Activated T-helper 17 cell treated with anti-CD3 and anti-CD28 coated beads, Interleukin-2, amount 50 U/mL, for 72 hours (primary cell): ENCODE data around the gene AP3D1. TPM values are rescaled to one million over a fixed set of nuclear protein-coding genes. Genes with fewer than 3 reads are reported as not detected.

ENCODE experiments used
- ATAC-seq: fragments of 150-1000 bp; cut with Tn5 transposase; replicated peaks from 2 replicates; pipeline ENCODE4 v1.10.0; 2021; ENCODE audit warnings: mild to moderate bottlenecking, moderate library complexity
- H3K27ac Mint-ChIP-seq: one replicate; pipeline ENCODE4 v1.8.0; 2022; ENCODE audit warnings: mixed read lengths
- H3K27me3 Mint-ChIP-seq: one replicate; pipeline ENCODE4 v1.8.0; 2022; ENCODE audit warnings: mixed read lengths
- H3K36me3 Mint-ChIP-seq: one replicate; pipeline ENCODE4 v1.8.0; 2022; ENCODE audit warnings: low read depth, mild to moderate bottlenecking, mixed read lengths
- H3K4me1 Mint-ChIP-seq: one replicate; pipeline ENCODE4 v1.8.0; 2022; ENCODE audit warnings: mixed read lengths
- H3K4me3 Mint-ChIP-seq: one replicate; pipeline ENCODE4 v1.8.0; 2022; ENCODE audit warnings: mild to moderate bottlenecking, mixed read lengths
- H3K9me3 Mint-ChIP-seq: one replicate; pipeline ENCODE4 v1.8.0; 2022; ENCODE audit warnings: mixed read lengths
- total RNA-seq, 2 donors: library from RNA; stranded (reverse); gene quantifications; one replicate each; pipeline ENCODE4 v1.2.3, GENCODE V29; 2022

The AP3D1 gene
- total RNA-seq, 2 donors from 2014 or later: 83.6 to 108 TPM

- H3K4me1 Mint-ChIP-seq: peaks cover 26% of the 10 kb centered on the region
These were observed 22.0 kb upstream of the AP3D1 start for GRCh38 chr19:2173388-2173766.

GRCh38 chr19:2171349-2172145, 20.2 kb upstream of the AP3D1 start:
- Mint-ChIP-seq H3K36me3 (peaks cover 68% of the 10 kb centered on the region), H3K4me1 (peaks cover 32% of the 10 kb centered on the region)

More at GRCh38 chr19:2173388-2173766, 22.0 kb upstream of the AP3D1 start:
- no peak for ATAC-seq
- Mint-ChIP-seq H3K4me3 (no peak overlapping the region), H3K9me3 (no peaks in the 10 kb centered on the region), H3K27me3 (no peaks in the 10 kb centered on the region), H3K36me3 (peaks cover 58% of the 10 kb centered on the region), H3K27ac (no peak overlapping the region)

GRCh38 chr19:2170987-2171348, 19.6 kb upstream of the AP3D1 start:
- Mint-ChIP-seq H3K27ac (peak overlapping the region; percentile 59), H3K9me3 (no peaks in the 10 kb centered on the region), H3K4me3 (peak overlapping the region; percentile 94), H3K27me3 (no peaks in the 10 kb centered on the region), H3K36me3 (peaks cover 68% of the 10 kb centered on the region), H3K4me1 (peaks cover 32% of the 10 kb centered on the region)
- ATAC-seq: peak; percentile 0

More at GRCh38 chr19:2171349-2172145, 20.2 kb upstream of the AP3D1 start:
- Mint-ChIP-seq H3K27me3 (no peaks in the 10 kb centered on the region), H3K4me3 (peak overlapping the region; percentile 94), H3K9me3 (no peaks in the 10 kb centered on the region), H3K27ac (peak overlapping the region; percentile 59)
- peak; percentile 73 for ATAC-seq

DNA sequence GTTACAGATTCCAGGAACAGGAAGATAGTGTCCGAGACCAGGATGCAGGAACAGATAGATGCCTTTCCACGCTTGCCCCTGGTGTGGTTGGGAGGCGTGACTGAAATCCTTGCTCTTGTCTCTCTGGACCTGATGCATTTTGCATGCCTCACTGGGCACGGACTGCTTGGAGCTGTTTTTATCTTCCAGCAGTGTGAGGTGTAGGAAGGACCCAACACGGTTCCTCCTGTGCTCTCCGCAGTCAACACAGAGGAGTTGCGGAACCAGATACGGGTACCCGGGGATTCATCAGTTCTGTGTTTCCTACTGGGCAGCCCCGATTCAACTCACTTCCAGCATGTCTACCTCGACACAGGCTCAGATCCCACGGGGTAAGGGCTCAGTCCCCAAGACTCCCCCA, 18.9 kb upstream of the AP3D1 start:
- ATAC-seq: no peak
- Mint-ChIP-seq H3K27me3 (no peaks in the 10 kb centered on the region), H3K4me1 (peaks cover 32% of the 10 kb centered on the region), H3K27ac (no peak overlapping the region), H3K36me3 (peaks cover 71% of the 10 kb centered on the region), H3K9me3 (no peaks in the 10 kb centered on the region), H3K4me3 (peak overlapping the region; percentile 94)

- H3K36me3 Mint-ChIP-seq: peaks cover 71% of the 10 kb centered on the region
- peak overlapping the region; percentile 94 for H3K27ac Mint-ChIP-seq
- no peaks in the 10 kb centered on the region for H3K27me3 Mint-ChIP-seq
- peak overlapping the region; percentile 94 for H3K4me3 Mint-ChIP-seq
- peaks cover 32% of the 10 kb centered on the region for H3K4me1 Mint-ChIP-seq
- no peaks in the 10 kb centered on the region for H3K9me3 Mint-ChIP-seq
- ATAC-seq: peak; percentile 75
These were observed 17.5 kb upstream of the AP3D1 start for GRCh38 chr19:2168619-2169424.

GRCh38 chr19:2167896-2168618, 16.7 kb upstream of the AP3D1 start:
- H3K4me1 Mint-ChIP-seq: peaks cover 32% of the 10 kb centered on the region
- peak overlapping the region; percentile 94 for H3K27ac Mint-ChIP-seq
- no peak for ATAC-seq
- no peaks in the 10 kb centered on the region for H3K9me3 Mint-ChIP-seq
- no peaks in the 10 kb centered on the region for H3K27me3 Mint-ChIP-seq
- peaks cover 65% of the 10 kb centered on the region for H3K36me3 Mint-ChIP-seq
- peak overlapping the region; percentile 94 for H3K4me3 Mint-ChIP-seq

GRCh38 chr19:2166741-2167738, 15.7 kb upstream of the AP3D1 start:
- Mint-ChIP-seq H3K27ac (peak overlapping the region; percentile 94), H3K4me1 (peaks cover 32% of the 10 kb centered on the region), H3K36me3 (peaks cover 61% of the 10 kb centered on the region), H3K27me3 (no peaks in the 10 kb centered on the region), H3K4me3 (peak overlapping the region; percentile 94), H3K9me3 (no peaks in the 10 kb centered on the region)
- ATAC-seq: no peak

- no peaks in the 10 kb centered on the region for H3K9me3 Mint-ChIP-seq
- peak overlapping the region; percentile 94 for H3K4me3 Mint-ChIP-seq
- peak; percentile 27 for ATAC-seq
These were observed 12.9 kb upstream of the AP3D1 start for GRCh38 chr19:2164020-2164998.

GRCh38 chr19:2160379-2160778, 9.0 kb upstream of the AP3D1 start:
- Mint-ChIP-seq H3K27ac (no peak overlapping the region), H3K36me3 (peaks cover 8% of the 10 kb centered on the region), H3K27me3 (no peaks in the 10 kb centered on the region), H3K4me1 (peaks cover 10% of the 10 kb centered on the region), H3K9me3 (no peaks in the 10 kb centered on the region), H3K4me3 (no peak overlapping the region)
- ATAC-seq: no peak

More at GRCh38 chr19:2164020-2164998, 12.9 kb upstream of the AP3D1 start:
- H3K36me3 Mint-ChIP-seq: peaks cover 48% of the 10 kb centered on the region
- peak overlapping the region; percentile 95 for H3K27ac Mint-ChIP-seq
- H3K4me1 Mint-ChIP-seq: peaks cover 15% of the 10 kb centered on the region
- H3K27me3 Mint-ChIP-seq: no peaks in the 10 kb centered on the region

GRCh38 chr19:2157452-2157851, 6.1 kb upstream of the AP3D1 start:
- Mint-ChIP-seq H3K4me1 (peaks cover 10% of the 10 kb centered on the region), H3K9me3 (no peaks in the 10 kb centered on the region), H3K27ac (no peak overlapping the region), H3K27me3 (no peaks in the 10 kb centered on the region), H3K4me3 (no peak overlapping the region), H3K36me3 (no peaks in the 10 kb centered on the region)
- no peak for ATAC-seq

GRCh38 chr19:2154587-2155075, 3.3 kb upstream of the AP3D1 start:
- Mint-ChIP-seq H3K4me3 (no peak overlapping the region), H3K9me3 (no peaks in the 10 kb centered on the region), H3K4me1 (peaks cover 17% of the 10 kb centered on the region), H3K36me3 (peaks cover 14% of the 10 kb centered on the region), H3K27ac (no peak overlapping the region), H3K27me3 (no peaks in the 10 kb centered on the region)
- ATAC-seq: no peak

DNA sequence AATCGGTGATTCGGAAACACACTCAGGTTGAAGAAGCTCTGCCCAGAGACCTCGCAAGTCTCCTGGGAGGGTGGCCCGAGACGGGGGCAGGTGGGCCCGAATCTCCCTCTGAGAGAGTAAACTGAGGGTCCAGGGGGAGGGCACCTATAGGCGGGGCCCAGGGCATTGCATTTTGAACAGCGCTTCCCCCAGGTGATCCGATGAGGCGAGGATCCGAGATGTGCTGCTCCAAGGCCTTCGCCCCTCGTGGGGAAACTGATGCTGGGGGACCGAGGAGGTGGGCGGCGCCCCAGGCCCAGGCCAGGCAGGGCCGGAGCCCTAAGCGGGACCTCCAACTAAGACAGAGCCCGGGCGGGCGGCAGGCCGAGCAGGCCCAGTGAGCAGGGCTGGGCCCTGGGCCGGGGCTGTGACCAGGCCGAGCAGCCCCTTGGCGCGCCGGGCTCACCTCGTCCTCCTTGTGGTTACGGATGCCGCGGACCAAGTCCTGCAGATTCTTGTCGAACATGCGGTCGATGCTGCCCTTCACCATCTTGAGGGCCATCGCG, 500 bp downstream of the AP3D1 start:
- peak overlapping the region; percentile 94 for H3K4me3 Mint-ChIP-seq
- H3K9me3 Mint-ChIP-seq: no peaks in the 10 kb centered on the region
- H3K4me1 Mint-ChIP-seq: peaks cover 14% of the 10 kb centered on the region
- H3K27me3 Mint-ChIP-seq: no peaks in the 10 kb centered on the region
- H3K27ac Mint-ChIP-seq: peak overlapping the region; percentile 93
- peaks cover 49% of the 10 kb centered on the region for H3K36me3 Mint-ChIP-seq
- ATAC-seq: no peak
